GM23338 (cell line): ENCODE results near the gene TOR2A. TPM values are rescaled to one million over a fixed set of nuclear protein-coding genes. Genes with fewer than 3 reads are reported as not detected.

Experiments
- ATAC-seq: fragments of 200-7000 bp; cut with Tn5 transposase; 3 replicates; pipeline ENCODE4 v1.9.1; 2020
- DNase-seq: peaks from one replicate; pipeline ENCODE4 v3.0.0-alpha.2; 2015; ENCODE audit warnings: low spot score
- H2AFZ ChIP-seq: fragments of 200-600 bp; sonication (generic); 2 replicates; pipeline ENCODE4 v1.8.0; 2016; ENCODE audit warnings: antibody characterized with exemption, mild to moderate bottlenecking, moderate library complexity
- H3F3A ChIP-seq: fragments of 200-600 bp; sonication (generic); replicated peaks from 2 replicates; pipeline ENCODE4 v1.8.0; 2017; ENCODE audit warnings: antibody characterized with exemption, mixed run types, low read depth
- H3K27ac ChIP-seq: fragments of 200-600 bp; sonication (generic); 2 replicates; pipeline ENCODE4 v1.6.1; 2016; ENCODE audit warnings: low read depth
- H3K27me3 ChIP-seq: fragments of 200-600 bp; sonication (generic); 2 replicates; pipeline ENCODE4 v1.8.0; 2016; ENCODE audit warnings: mild to moderate bottlenecking, mixed run types, moderate library complexity; ENCODE audit not compliant: insufficient read depth
- H3K36me3 ChIP-seq: fragments of 200-600 bp; sonication (generic); 2 replicates; pipeline ENCODE4 v1.8.0; 2016; ENCODE audit warnings: mild to moderate bottlenecking; ENCODE audit not compliant: insufficient read depth
- H3K4me1 ChIP-seq: fragments of 200-600 bp; sonication (generic); 2 replicates; pipeline ENCODE4 v1.8.0; 2016; ENCODE audit warnings: mild to moderate bottlenecking, moderate library complexity; ENCODE audit not compliant: insufficient read depth
- H3K4me2 ChIP-seq: fragments of 200-600 bp; sonication (generic); 2 replicates; pipeline ENCODE4 v1.7.1; 2017; ENCODE audit warnings: mixed run types
- H3K4me3 ChIP-seq: fragments of 200-600 bp; sonication (generic); 2 replicates; pipeline ENCODE4 v1.6.1; 2016; ENCODE audit warnings: mixed run types
- H3K79me2 ChIP-seq: fragments of 200-600 bp; sonication (generic); replicated peaks from 2 replicates; pipeline ENCODE4 v1.8.0; 2017; ENCODE audit warnings: mild to moderate bottlenecking; ENCODE audit not compliant: insufficient read depth
- H3K9me2 ChIP-seq: fragments of 200-600 bp; sonication (generic); 2 replicates; pipeline ENCODE4 v1.8.0; 2017; ENCODE audit not compliant: insufficient read depth
- H4K20me1 ChIP-seq: fragments of 200-600 bp; sonication (generic); replicated peaks from 2 replicates; pipeline ENCODE4 v1.8.0; 2017; ENCODE audit warnings: mild to moderate bottlenecking; ENCODE audit not compliant: insufficient read depth
- H3K27ac Mint-ChIP-seq: 2 replicates; pipeline ENCODE4 v1.8.0; 2020; ENCODE audit warnings: inconsistent platforms, mild to moderate bottlenecking, moderate library complexity, mixed read lengths
- H3K27me3 Mint-ChIP-seq: 3 replicates; pipeline ENCODE4 v1.8.0; 2022; ENCODE audit warnings: low read depth, mild to moderate bottlenecking, moderate library complexity, mixed read lengths, inconsistent platforms; ENCODE audit not compliant: insufficient read depth, poor library complexity
- H3K36me3 Mint-ChIP-seq: 3 replicates; pipeline ENCODE4 v1.8.0; 2021; ENCODE audit warnings: low read depth, mild to moderate bottlenecking, inconsistent platforms, moderate library complexity, mixed read lengths
- H3K4me1 Mint-ChIP-seq: 3 replicates; pipeline ENCODE4 v1.8.0; 2020; ENCODE audit warnings: mild to moderate bottlenecking, inconsistent platforms, mixed read lengths
- H3K4me3 Mint-ChIP-seq: 3 replicates; pipeline ENCODE4 v1.8.0; 2021; ENCODE audit warnings: moderate library complexity, mild to moderate bottlenecking, inconsistent platforms, mixed read lengths
- H3K9me3 Mint-ChIP-seq: 3 replicates; pipeline ENCODE4 v1.8.0; 2020; ENCODE audit warnings: moderate library complexity, mild to moderate bottlenecking, inconsistent platforms, mixed read lengths
- CREB1 ChIP-seq: fragments of 250-450 bp; sonication (Bioruptor Pico); IDR thresholded peaks from 2 replicates; pipeline ENCODE4 v1.5.0; 2020; ENCODE audit warnings: low read depth, mild to moderate bottlenecking, moderate library complexity
- ETS1 ChIP-seq: IDR thresholded peaks from 2 replicates; pipeline ENCODE4 v1.6.1; 2016; ENCODE audit warnings: antibody characterized with exemption
- EZH2phosphoT487 ChIP-seq: fragments of 200-600 bp; sonication (generic); IDR thresholded peaks from one replicate; pipeline ENCODE4 v1.8.1; 2018; ENCODE audit warnings: antibody characterized with exemption; ENCODE audit not compliant: unreplicated experiment
- JUNB ChIP-seq: IDR thresholded peaks from one replicate; pipeline ENCODE4 v1.6.1; 2016; ENCODE audit warnings: antibody characterized with exemption; ENCODE audit not compliant: unreplicated experiment
- NANOG ChIP-seq: IDR thresholded peaks from 2 replicates; pipeline ENCODE4 v1.6.1; 2016; ENCODE audit warnings: antibody characterized with exemption, borderline replicate concordance
- POLR2AphosphoS5 ChIP-seq: IDR thresholded peaks from 2 replicates; pipeline ENCODE4 v1.6.1; 2016; ENCODE audit warnings: antibody characterized with exemption, low read depth
- STAT1 ChIP-seq: IDR thresholded peaks from one replicate; pipeline ENCODE4 v1.6.1; 2016; ENCODE audit warnings: antibody characterized with exemption; ENCODE audit not compliant: unreplicated experiment
- ZNF114 ChIP-seq: fragments of 250-450 bp; sonication (Bioruptor Pico); IDR thresholded peaks from 2 replicates; pipeline ENCODE4 v1.5.0; 2020; ENCODE audit warnings: mild to moderate bottlenecking, moderate library complexity
- ZNF331 ChIP-seq: fragments of 250-450 bp; sonication (Bioruptor Pico); IDR thresholded peaks from 2 replicates; pipeline ENCODE4 v1.5.0; 2020; ENCODE audit warnings: low read depth, mild to moderate bottlenecking, moderate library complexity
- polyA plus RNA-seq: library from polyadenylated mRNA; unstranded; fragments of >200 nt; fragmentation: Nextera tagmentation; extraction: Ambion mirVana; gene quantifications from 2 replicates; pipeline ENCODE4 v1.2.1, GENCODE V29; 2016
- total RNA-seq: library from RNA; depleted of rRNA; stranded (reverse); fragments of >200 nt; shearing (Covaris generic); gene quantifications from 2 replicates; pipeline ENCODE4 v1.2.3, GENCODE V29; 2014
- TF ChIP-seq, protein P1 (sequence below), 2 experiments: fragments of 200-600 bp in 1 of 2; sonication (generic) in 1 of 2; conservative IDR thresholded peaks; 2 replicates each; pipeline versions ENCODE4 v1.5.1 to v1.6.1; 2016 to 2017; ENCODE audit warnings: antibody characterized with exemption in 2 of 2, low read depth in 2 of 2, mild to moderate bottlenecking in 2 of 2, moderate library complexity in 1 of 2
- TF ChIP-seq, protein P2 (sequence below): fragments of 250-450 bp; sonication (Bioruptor Pico); IDR thresholded peaks from 2 replicates; pipeline ENCODE4 v1.5.0; 2020; ENCODE audit warnings: mild to moderate bottlenecking, moderate library complexity

TOR2A gene
- total and polyA plus RNA-seq, 2 experiments from 2014 or later = 14.4 to 23.5 TPM

DNA sequence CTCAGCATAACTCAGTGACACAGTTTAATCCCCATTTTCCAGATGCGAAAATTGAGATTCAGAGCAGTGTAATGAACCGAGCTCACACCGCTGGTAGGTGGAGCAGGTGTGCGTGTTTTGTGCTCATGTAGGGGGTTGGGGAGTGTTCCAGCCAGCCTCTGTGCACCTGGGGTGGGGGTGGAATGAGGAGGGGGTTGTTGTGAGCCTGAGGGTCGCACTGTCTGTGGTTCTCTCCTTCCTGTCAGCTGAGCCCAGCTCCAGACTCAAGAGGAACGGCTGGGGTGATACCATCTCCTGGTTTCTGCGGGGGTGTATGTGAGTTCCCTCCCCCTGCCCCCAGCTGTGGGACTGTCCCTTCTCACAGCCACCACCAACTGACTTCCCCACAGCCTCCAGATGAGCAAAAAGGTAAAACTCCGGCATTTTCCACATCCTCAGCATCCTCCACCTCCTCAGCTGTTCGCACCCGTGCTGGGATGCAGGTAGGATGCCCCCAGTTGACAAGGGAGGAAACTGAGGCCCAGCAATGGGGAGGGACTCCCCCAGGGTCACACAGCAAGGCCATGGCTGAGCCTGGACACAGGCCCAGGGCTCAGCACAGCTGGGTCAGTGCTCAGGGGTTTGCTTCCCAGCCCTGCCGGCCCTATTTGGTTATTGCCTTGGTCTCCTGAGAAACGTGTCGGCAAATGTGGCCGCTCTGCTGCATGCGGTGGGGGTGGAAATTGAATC is 41.3 kb upstream of the TOR2A start (continued):
- TF ChIP-seq ETS1 (no peak), ZNF114 (no peak), JUNB (no peak), EZH2phosphoT487 (no peak)
- TF ChIP-seq, protein P1, sequence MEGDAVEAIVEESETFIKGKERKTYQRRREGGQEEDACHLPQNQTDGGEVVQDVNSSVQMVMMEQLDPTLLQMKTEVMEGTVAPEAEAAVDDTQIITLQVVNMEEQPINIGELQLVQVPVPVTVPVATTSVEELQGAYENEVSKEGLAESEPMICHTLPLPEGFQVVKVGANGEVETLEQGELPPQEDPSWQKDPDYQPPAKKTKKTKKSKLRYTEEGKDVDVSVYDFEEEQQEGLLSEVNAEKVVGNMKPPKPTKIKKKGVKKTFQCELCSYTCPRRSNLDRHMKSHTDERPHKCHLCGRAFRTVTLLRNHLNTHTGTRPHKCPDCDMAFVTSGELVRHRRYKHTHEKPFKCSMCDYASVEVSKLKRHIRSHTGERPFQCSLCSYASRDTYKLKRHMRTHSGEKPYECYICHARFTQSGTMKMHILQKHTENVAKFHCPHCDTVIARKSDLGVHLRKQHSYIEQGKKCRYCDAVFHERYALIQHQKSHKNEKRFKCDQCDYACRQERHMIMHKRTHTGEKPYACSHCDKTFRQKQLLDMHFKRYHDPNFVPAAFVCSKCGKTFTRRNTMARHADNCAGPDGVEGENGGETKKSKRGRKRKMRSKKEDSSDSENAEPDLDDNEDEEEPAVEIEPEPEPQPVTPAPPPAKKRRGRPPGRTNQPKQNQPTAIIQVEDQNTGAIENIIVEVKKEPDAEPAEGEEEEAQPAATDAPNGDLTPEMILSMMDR (conservative IDR thresholded peaks at IDR 0.05; ENCODE audit: low read depth in 2 of 2) = no peak

- H4K20me1 ChIP-seq = no peaks in the 10 kb centered on the region
- H3K4me3 ChIP-seq = no peak overlapping the region
- peaks cover 31% of the 10 kb centered on the region for H3K4me1 Mint-ChIP-seq
- no peaks in the 10 kb centered on the region for H3K27me3 ChIP-seq
- H3K79me2 ChIP-seq = no peaks in the 10 kb centered on the region
- no peak overlapping the region; the same call in 2 of the 3 replicates for H3K4me3 Mint-ChIP-seq
- DNase-seq = no peak
- H3F3A ChIP-seq = peaks cover 7% of the 10 kb centered on the region; the same call in 1 of the 2 replicates
- no peak overlapping the region for H3K27ac Mint-ChIP-seq
- no peaks in the 10 kb centered on the region for H3K36me3 ChIP-seq
- H2AFZ ChIP-seq = no peak overlapping the region
- no peak overlapping the region for H3K4me2 ChIP-seq
- no peaks in the 10 kb centered on the region; the same call in 2 of the 3 replicates for H3K36me3 Mint-ChIP-seq
- H3K9me2 ChIP-seq = no peaks in the 10 kb centered on the region
- H3K4me1 ChIP-seq = peaks cover 14% of the 10 kb centered on the region
- no peak overlapping the region for H3K27ac ChIP-seq
- H3K9me3 Mint-ChIP-seq = peaks cover 2% of the 10 kb centered on the region; the same call in 1 of the 3 replicates
- H3K27me3 Mint-ChIP-seq = peaks cover 14% of the 10 kb centered on the region
- ATAC-seq = no peak
- TF ChIP-seq STAT1 (no peak), ETS1 (no peak), JUNB (no peak), CREB1 (no peak), NANOG (no peak), POLR2AphosphoS5 (no peak), ZNF114 (no peak), EZH2phosphoT487 (no peak), ZNF331 (CRISPR knock-in tag) (no peak)
- TF ChIP-seq, protein P1 (conservative IDR thresholded peaks at IDR 0.05; ENCODE audit: low read depth in 2 of 2) = no peak
- TF ChIP-seq, protein P2, sequence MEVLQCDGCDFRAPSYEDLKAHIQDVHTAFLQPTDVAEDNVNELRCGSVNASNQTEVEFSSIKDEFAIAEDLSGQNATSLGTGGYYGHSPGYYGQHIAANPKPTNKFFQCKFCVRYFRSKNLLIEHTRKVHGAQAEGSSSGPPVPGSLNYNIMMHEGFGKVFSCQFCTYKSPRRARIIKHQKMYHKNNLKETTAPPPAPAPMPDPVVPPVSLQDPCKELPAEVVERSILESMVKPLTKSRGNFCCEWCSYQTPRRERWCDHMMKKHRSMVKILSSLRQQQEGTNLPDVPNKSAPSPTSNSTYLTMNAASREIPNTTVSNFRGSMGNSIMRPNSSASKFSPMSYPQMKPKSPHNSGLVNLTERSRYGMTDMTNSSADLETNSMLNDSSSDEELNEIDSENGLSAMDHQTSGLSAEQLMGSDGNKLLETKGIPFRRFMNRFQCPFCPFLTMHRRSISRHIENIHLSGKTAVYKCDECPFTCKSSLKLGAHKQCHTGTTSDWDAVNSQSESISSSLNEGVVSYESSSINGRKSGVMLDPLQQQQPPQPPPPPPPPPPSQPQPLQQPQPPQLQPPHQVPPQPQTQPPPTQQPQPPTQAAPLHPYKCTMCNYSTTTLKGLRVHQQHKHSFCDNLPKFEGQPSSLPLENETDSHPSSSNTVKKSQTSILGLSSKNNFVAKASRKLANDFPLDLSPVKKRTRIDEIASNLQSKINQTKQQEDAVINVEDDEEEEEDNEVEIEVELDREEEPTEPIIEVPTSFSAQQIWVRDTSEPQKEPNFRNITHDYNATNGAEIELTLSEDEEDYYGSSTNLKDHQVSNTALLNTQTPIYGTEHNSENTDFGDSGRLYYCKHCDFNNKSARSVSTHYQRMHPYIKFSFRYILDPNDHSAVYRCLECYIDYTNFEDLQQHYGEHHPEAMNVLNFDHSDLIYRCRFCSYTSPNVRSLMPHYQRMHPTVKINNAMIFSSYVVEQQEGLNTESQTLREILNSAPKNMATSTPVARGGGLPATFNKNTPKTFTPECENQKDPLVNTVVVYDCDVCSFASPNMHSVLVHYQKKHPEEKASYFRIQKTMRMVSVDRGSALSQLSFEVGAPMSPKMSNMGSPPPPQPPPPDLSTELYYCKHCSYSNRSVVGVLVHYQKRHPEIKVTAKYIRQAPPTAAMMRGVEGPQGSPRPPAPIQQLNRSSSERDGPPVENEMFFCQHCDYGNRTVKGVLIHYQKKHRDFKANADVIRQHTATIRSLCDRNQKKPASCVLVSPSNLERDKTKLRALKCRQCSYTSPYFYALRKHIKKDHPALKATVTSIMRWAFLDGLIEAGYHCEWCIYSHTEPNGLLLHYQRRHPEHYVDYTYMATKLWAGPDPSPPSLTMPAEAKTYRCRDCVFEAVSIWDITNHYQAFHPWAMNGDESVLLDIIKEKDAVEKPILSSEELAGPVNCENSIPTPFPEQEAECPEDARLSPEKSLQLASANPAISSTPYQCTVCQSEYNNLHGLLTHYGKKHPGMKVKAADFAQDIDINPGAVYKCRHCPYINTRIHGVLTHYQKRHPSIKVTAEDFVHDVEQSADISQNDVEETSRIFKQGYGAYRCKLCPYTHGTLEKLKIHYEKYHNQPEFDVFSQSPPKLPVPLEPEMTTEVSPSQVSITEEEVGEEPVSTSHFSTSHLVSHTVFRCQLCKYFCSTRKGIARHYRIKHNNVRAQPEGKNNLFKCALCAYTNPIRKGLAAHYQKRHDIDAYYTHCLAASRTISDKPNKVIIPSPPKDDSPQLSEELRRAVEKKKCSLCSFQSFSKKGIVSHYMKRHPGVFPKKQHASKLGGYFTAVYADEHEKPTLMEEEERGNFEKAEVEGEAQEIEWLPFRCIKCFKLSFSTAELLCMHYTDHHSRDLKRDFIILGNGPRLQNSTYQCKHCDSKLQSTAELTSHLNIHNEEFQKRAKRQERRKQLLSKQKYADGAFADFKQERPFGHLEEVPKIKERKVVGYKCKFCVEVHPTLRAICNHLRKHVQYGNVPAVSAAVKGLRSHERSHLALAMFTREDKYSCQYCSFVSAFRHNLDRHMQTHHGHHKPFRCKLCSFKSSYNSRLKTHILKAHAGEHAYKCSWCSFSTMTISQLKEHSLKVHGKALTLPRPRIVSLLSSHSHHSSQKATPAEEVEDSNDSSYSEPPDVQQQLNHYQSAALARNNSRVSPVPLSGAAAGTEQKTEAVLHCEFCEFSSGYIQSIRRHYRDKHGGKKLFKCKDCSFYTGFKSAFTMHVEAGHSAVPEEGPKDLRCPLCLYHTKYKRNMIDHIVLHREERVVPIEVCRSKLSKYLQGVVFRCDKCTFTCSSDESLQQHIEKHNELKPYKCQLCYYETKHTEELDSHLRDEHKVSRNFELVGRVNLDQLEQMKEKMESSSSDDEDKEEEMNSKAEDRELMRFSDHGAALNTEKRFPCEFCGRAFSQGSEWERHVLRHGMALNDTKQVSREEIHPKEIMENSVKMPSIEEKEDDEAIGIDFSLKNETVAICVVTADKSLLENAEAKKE (CRISPR knock-in tag) = no peak
Observed at GRCh38 chr9:127773981-127774380, 38.9 kb upstream of the TOR2A start.
